IMR-90 (cell line): ENCODE data around the gene ASCL1. TPM values are rescaled to one million over a fixed set of nuclear protein-coding genes. Genes with fewer than 3 reads are reported as not detected.

Experiments
- ATAC-seq: fragments of 200-7000 bp; cut with Tn5 transposase; 2 replicates; pipeline ENCODE4 v1.9.1; 2020; ENCODE audit warnings: low read depth, mild to moderate bottlenecking, moderate library complexity
- BruUV-seq: library from RNA; stranded (reverse); fragments of 400-500 nt; replicated peaks from 2 replicates; lab custom pipeline; 2021; lab: Mats Ljungman, UMichigan
- CTCF ChIA-PET: fragments of 300-600 bp; formaldehyde crosslinking; extraction: SDS; loops from one replicate; lab custom pipeline; 2021; ENCODE audit warnings: antibody characterized with exemption; lab: Yijun Ruan, JAX
- POLR2A ChIA-PET: fragments of 300-600 bp; sonication (Branson Sonifier 250); formaldehyde crosslinking; loops from one replicate; lab custom pipeline; 2022; ENCODE audit warnings: antibody characterized with exemption; ENCODE audit not compliant: unreplicated experiment; lab: Charles Lee
- DNase-seq: peaks from one replicate; pipeline ENCODE4 v3.0.0; 2013
- H2AFZ ChIP-seq: replicated peaks from 2 replicates; pipeline ENCODE3; 2013; ENCODE audit warnings: low read length, mild to moderate bottlenecking; ENCODE audit not compliant: poor library complexity
- H2AK5ac ChIP-seq: 2 replicates; pipeline ENCODE4 v1.6.1; 2013; ENCODE audit warnings: low read depth, low read length, inconsistent platforms
- H2AK9ac ChIP-seq: replicated peaks from 2 replicates; pipeline ENCODE3; 2013; ENCODE audit warnings: mild to moderate bottlenecking, low read depth, low read length, moderate library complexity; ENCODE audit not compliant: poor library complexity
- H2BK120ac ChIP-seq: 2 replicates; pipeline ENCODE4 v1.6.1; 2013; ENCODE audit warnings: low read depth, low read length, inconsistent platforms
- H2BK15ac ChIP-seq: 3 replicates; pipeline ENCODE4 v1.6.1; 2013; ENCODE audit warnings: low read depth, low read length, inconsistent platforms
- H2BK20ac ChIP-seq: 2 replicates; pipeline ENCODE4 v1.6.1; 2013; ENCODE audit warnings: low read depth, mild to moderate bottlenecking, inconsistent platforms, low read length, moderate library complexity
- H2BK5ac ChIP-seq: 2 replicates; pipeline ENCODE4 v1.6.1; 2013; ENCODE audit warnings: mild to moderate bottlenecking, low read depth, low read length, inconsistent platforms; ENCODE audit not compliant: poor library complexity, severe bottlenecking
- H3K14ac ChIP-seq: replicated peaks from 2 replicates; pipeline ENCODE4 v1.6.1; 2013; ENCODE audit warnings: low read depth, low read length, inconsistent platforms
- H3K18ac ChIP-seq: 2 replicates; pipeline ENCODE4 v1.6.1; 2013; ENCODE audit warnings: low read depth, low read length, control low read depth
- H3K23ac ChIP-seq: 2 replicates; pipeline ENCODE4 v1.6.1; 2013; ENCODE audit warnings: low read depth, low read length, inconsistent platforms
- H3K27ac ChIP-seq: 2 replicates; pipeline ENCODE4 v1.5.1; 2013; ENCODE audit warnings: mild to moderate bottlenecking, control low read depth, low read length; ENCODE audit not compliant: insufficient read depth
- H3K27me3 ChIP-seq: 2 replicates; pipeline ENCODE4 v1.6.1; 2013; ENCODE audit warnings: low read length; ENCODE audit not compliant: control insufficient read depth, insufficient read depth
- H3K36me3 ChIP-seq: 2 replicates; pipeline ENCODE4 v1.6.1; 2013; ENCODE audit warnings: low read length, mixed read lengths; ENCODE audit not compliant: control insufficient read depth, insufficient read depth
- H3K4ac ChIP-seq: 2 replicates; pipeline ENCODE4 v1.6.1; 2013; ENCODE audit warnings: low read depth, low read length, inconsistent platforms
- H3K4me1 ChIP-seq: 2 replicates; pipeline ENCODE4 v1.6.1; 2013; ENCODE audit warnings: low read length, mixed read lengths; ENCODE audit not compliant: control insufficient read depth, insufficient read depth
- H3K4me2 ChIP-seq: 2 replicates; pipeline ENCODE4 v1.6.1; 2013; ENCODE audit warnings: low read depth, mild to moderate bottlenecking, control low read depth, low read length, moderate library complexity
- H3K4me3 ChIP-seq: 2 replicates; pipeline ENCODE4 v1.5.1; 2013; ENCODE audit warnings: low read depth, mild to moderate bottlenecking, control low read depth, low read length, moderate library complexity; ENCODE audit not compliant: insufficient read depth
- H3K56ac ChIP-seq: 2 replicates; pipeline ENCODE4 v1.6.1; 2013; ENCODE audit warnings: low read length, inconsistent platforms; ENCODE audit not compliant: insufficient read depth; ENCODE audit errors: extremely low read depth
- H3K79me1 ChIP-seq, 2 experiments: 2 replicates each; pipeline ENCODE4 v1.6.1; 2013; ENCODE audit warnings: low read length in 2 of 2, inconsistent platforms in 1 of 2, low read depth in 1 of 2
- H3K9ac ChIP-seq: 2 replicates; pipeline ENCODE4 v1.6.1; 2013; ENCODE audit warnings: low read depth, low read length, control low read depth
- H3K9me1 ChIP-seq: 2 replicates; pipeline ENCODE4 v1.6.1; 2013; ENCODE audit warnings: low read length, inconsistent platforms; ENCODE audit not compliant: insufficient read depth
- H3K9me3 ChIP-seq: 2 replicates; pipeline ENCODE4 v1.6.1; 2013; ENCODE audit warnings: low read length; ENCODE audit not compliant: control insufficient read depth, insufficient read depth
- H4K20me1 ChIP-seq: 2 replicates; pipeline ENCODE4 v1.6.1; 2013; ENCODE audit warnings: low read length, inconsistent platforms; ENCODE audit not compliant: insufficient read depth
- H4K5ac ChIP-seq: 2 replicates; pipeline ENCODE4 v1.6.1; 2013; ENCODE audit warnings: mild to moderate bottlenecking, low read depth, low read length, control low read depth
- H4K8ac ChIP-seq, 2 experiments: 2 replicates each; pipeline ENCODE4 v1.6.1; 2013; ENCODE audit warnings: low read depth in 2 of 2, low read length in 2 of 2, control low read depth in 1 of 2, inconsistent platforms in 1 of 2
- H4K91ac ChIP-seq: 2 replicates; pipeline ENCODE4 v1.6.1; 2013; ENCODE audit warnings: low read depth, low read length, inconsistent platforms; ENCODE audit not compliant: insufficient read depth
- CEBPB ChIP-seq: IDR thresholded peaks from 2 replicates; pipeline ENCODE4 v1.6.1; 2012; ENCODE audit warnings: low read depth, low read length, improper control_type of control experiment
- FOS ChIP-seq: fragments of 150-350 bp; IDR thresholded peaks from 2 replicates; pipeline ENCODE4 v1.6.1; 2016; ENCODE audit warnings: low read depth, low read length
- MAFK ChIP-seq: IDR thresholded peaks from 2 replicates; pipeline ENCODE4 v1.6.1; 2012; ENCODE audit warnings: low read depth, low read length, improper control_type of control experiment
- POLR2A ChIP-seq: IDR thresholded peaks from 2 replicates; pipeline ENCODE4 v1.6.1; 2012; ENCODE audit warnings: mild to moderate bottlenecking, low read depth, low read length
- RAD21 ChIP-seq: IDR thresholded peaks from 2 replicates; pipeline ENCODE4 v1.6.1; 2012; ENCODE audit warnings: low read length, improper control_type of control experiment
- RFX5 ChIP-seq: IDR thresholded peaks from 2 replicates; pipeline ENCODE4 v1.8.0; 2012; ENCODE audit warnings: low read depth, mild to moderate bottlenecking, low read length, moderate library complexity
- WGBS, 2 experiments: methylation state at CpG; one replicate each; pipeline versions ENCODE4 v1.1.5 to v1.1.7; 2013; ENCODE audit warnings: missing lambda C conversion rate in 2 of 2; ENCODE audit not compliant: insufficient read length in 1 of 2; ENCODE audit errors: extremely low coverage in 2 of 2; 5-methylcytosine and 5-hydroxymethylcytosine counted together
- dilution Hi-C: fragments of 300-500 bp; cut with HindIII; formaldehyde crosslinking; loops from one replicate; pipeline ENCODE4 v1.14.3; 2018; ENCODE audit warnings: low sequenced_read_pairs; ENCODE audit not compliant: unreplicated experiment
- in situ Hi-C: fragments of 300-500 bp; cut with MboI; formaldehyde crosslinking; loops from 3 replicates; pipeline ENCODE4 v1.14.3; 2019; ENCODE audit warnings: low sequenced_read_pairs, inconsistent platforms, mixed read lengths
- intact Hi-C: fragments of 100-400 bp; cut with micrococcal nuclease; formaldehyde crosslinking; loops from 2 replicates; pipeline ENCODE4 v1.10.0; 2022
- polyA plus RNA-seq, 3 experiments: library from polyadenylated mRNA; depleted of rRNA; stranded (reverse); fragments of >200 nt; gene quantifications; 2 replicates each; pipeline ENCODE4 v1.2.3, GENCODE V29; 2012; ENCODE audit warnings: low replicate concordance in 1 of 3
- total RNA-seq: library from RNA; depleted of rRNA; stranded (reverse); fragments of >200 nt; gene quantifications from 2 replicates; pipeline ENCODE4 v1.2.3, GENCODE V29; 2012
- TF ChIP-seq, protein P1 (sequence below): fragments of 150-350 bp; IDR thresholded peaks from 2 replicates; pipeline ENCODE4 v1.6.1; 2017; ENCODE audit warnings: mild to moderate bottlenecking, antibody characterized with exemption, low read length, low read depth
- TF ChIP-seq, protein P2 (sequence below): fragments of 150-350 bp; IDR thresholded peaks from 2 replicates; pipeline ENCODE4 v1.6.1; 2016; ENCODE audit warnings: low read depth, mild to moderate bottlenecking, low read length, moderate library complexity, borderline replicate concordance

Gene ASCL1
- total and polyA plus RNA-seq, 2 of the 4 experiments (the other 2 are of a cell fraction): not detected

DNA sequence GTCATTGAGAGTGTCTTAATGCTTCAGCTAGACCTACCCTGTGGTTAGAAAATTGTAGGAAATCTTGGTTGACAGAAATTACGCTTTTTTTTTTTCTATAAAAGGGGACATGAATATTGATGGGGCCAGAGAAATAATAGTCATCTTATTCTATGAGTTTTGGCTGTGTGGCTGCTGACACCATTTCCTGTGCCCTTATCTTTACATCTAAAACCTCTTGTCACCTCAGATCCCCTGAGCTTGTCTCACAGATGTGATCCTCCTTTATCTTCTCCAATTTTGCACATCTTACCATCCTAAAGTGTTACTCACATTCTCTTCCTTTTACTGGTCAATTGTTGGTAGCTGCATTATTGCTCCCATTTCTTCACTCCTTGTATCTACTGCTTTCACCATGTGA is 36.1 kb downstream of the ASCL1 start:
- in situ Hi-C loops: no loop called here
- Histone ChIP-seq H2AK9ac (no peak overlapping the region), H2AK5ac (no peak overlapping the region), H3K4me2 (no peak overlapping the region), H3K27me3 (no peaks in the 10 kb centered on the region), H3K36me3 (no peaks in the 10 kb centered on the region), H2BK15ac (no peak overlapping the region), H4K91ac (no peak overlapping the region), H4K20me1 (no peaks in the 10 kb centered on the region), H3K9me3 (peaks cover 13% of the 10 kb centered on the region), H3K4me3 (no peak overlapping the region), H2BK120ac (no peak overlapping the region), H3K9ac (no peak overlapping the region), H3K9me1 (no peaks in the 10 kb centered on the region), H2BK20ac (no peak overlapping the region), H3K79me1 (no peaks in the 10 kb centered on the region), H3K14ac (no peak overlapping the region), H3K4ac (no peak overlapping the region), H4K5ac (no peak overlapping the region), H4K8ac (no peak overlapping the region), H3K23ac (no peak overlapping the region), H3K56ac (no peak overlapping the region), H3K18ac (no peak overlapping the region), H3K4me1 (no peaks in the 10 kb centered on the region), H3K27ac (no peak overlapping the region), H2AFZ (no peak overlapping the region), H2BK5ac (no peak overlapping the region)
- ChIA-PET POLR2A (no interaction called here), CTCF (no interaction called here)
- no peak for DNase-seq
- intact Hi-C loops: no loop called here
- no TSS peak for BruUV-seq
- TF ChIP-seq RAD21 (no peak), POLR2A (no peak), CEBPB (no peak), FOS (no peak), RFX5 (no peak), MAFK (no peak)
- TF ChIP-seq, protein P1, sequence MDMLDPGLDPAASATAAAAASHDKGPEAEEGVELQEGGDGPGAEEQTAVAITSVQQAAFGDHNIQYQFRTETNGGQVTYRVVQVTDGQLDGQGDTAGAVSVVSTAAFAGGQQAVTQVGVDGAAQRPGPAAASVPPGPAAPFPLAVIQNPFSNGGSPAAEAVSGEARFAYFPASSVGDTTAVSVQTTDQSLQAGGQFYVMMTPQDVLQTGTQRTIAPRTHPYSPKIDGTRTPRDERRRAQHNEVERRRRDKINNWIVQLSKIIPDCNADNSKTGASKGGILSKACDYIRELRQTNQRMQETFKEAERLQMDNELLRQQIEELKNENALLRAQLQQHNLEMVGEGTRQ: no peak
- TF ChIP-seq, protein P2, sequence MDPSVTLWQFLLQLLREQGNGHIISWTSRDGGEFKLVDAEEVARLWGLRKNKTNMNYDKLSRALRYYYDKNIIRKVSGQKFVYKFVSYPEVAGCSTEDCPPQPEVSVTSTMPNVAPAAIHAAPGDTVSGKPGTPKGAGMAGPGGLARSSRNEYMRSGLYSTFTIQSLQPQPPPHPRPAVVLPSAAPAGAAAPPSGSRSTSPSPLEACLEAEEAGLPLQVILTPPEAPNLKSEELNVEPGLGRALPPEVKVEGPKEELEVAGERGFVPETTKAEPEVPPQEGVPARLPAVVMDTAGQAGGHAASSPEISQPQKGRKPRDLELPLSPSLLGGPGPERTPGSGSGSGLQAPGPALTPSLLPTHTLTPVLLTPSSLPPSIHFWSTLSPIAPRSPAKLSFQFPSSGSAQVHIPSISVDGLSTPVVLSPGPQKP: no peak
- no peak for ATAC-seq
- WGBS, 2 experiments: no CpG with 5 or more reads among the region's 1 CpG
- dilution Hi-C loops: no loop called here
